GM20000 (cell line): ENCODE data around the gene LNX1.

Experiments used
- DNase-seq: peaks from one replicate; pipeline ENCODE4 v3.0.0; 2012; ENCODE audit warnings: low spot score
- CTCF ChIP-seq: IDR thresholded peaks from 2 replicates; pipeline ENCODE4 v1.5.1; 2012; ENCODE audit warnings: mild to moderate bottlenecking, control low read depth; ENCODE audit errors: extremely low read depth, missing control alignments

Gene LNX1

GRCh38 chr4:53591372-53591892 is at the start of gene LNX1:
LNX1 (minus strand) TSS chr4:53591486; CDS start chr4:53574002, 17,484 bp downstream.
- no peak for DNase-seq
- TF ChIP-seq CTCF, result no peak

- peak; percentile 29 for DNase-seq
- no peak for TF ChIP-seq CTCF
Observed at GRCh38 chr4:53640576-53641453, 49.5 kb upstream of the LNX1 start.

GRCh38 chr4:53638919-53639318 is 47.6 kb upstream of the LNX1 start:
- no peak for DNase-seq
- TF ChIP-seq CTCF, result no peak

GRCh38 chr4:53637348-53637747 is 46.1 kb upstream of the LNX1 start:
- TF ChIP-seq CTCF, result no peak
- DNase-seq, result no peak

- no peak for TF ChIP-seq CTCF
- DNase-seq, result no peak
Observed at GRCh38 chr4:53635697-53636483, 44.6 kb upstream of the LNX1 start.

- no peak for TF ChIP-seq CTCF
- DNase-seq, result no peak
Observed at GRCh38 chr4:53633608-53634007, 42.3 kb upstream of the LNX1 start.

- no peak for TF ChIP-seq CTCF
- DNase-seq, result no peak
Observed at GRCh38 chr4:53629296-53629695, 38.0 kb upstream of the LNX1 start.
